GM18520 (cell line): ENCODE data around the gene FUT7.
"Not testable (repeated sequence)": the region's sequence is repeated elsewhere in the genome, so short reads cannot be mapped to it uniquely, and the experiment has no call there.

ENCODE experiments used
- ATAC-seq: cut with Tn5 transposase; IDR thresholded peaks from one replicate; pipeline ENCODE4 v1.9.1; 2021; ENCODE audit not compliant: unreplicated experiment

The FUT7 gene

DNA sequence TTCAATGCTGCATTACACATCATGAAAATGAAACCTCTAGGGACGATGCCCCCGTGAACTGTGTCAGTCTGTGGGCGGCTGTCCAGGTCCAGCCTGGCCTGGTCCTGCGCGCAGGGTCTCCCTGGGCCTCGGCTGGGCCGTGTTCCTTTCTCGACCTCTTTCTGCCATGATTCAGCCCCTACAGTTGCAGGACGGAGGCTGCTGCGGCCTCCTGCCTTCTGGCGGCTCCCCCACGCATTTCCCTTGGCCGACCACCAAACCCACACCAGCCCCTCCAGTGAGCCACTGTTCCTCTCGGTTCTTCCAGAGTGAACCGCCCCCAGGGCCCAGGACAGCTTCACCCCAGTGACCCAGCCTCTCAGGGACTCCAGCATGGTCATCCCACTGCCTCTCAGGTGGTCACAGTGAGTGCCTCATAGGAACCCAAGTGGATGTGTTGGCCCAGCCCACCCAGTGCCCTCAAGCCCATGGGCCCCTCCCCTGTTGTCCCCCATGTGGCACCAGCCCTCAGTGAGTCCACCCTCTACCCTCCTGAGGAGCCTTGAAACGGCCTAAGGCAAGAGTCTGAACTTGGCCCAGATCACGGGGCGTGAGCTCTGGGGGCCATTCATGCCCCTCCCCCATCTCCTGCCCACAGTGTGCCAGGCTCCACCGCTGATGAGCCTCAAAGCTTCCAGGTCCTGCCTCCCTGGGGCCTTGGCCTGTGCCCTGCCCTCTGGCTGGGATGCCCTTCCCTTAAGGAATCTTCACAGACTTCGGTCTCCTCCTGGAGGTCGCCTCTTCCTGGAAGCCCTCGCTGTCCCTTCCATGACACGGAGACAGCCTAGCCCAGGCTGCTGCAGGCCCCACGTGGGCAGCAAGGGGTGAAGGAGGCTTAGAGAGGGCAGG is 25.5 kb downstream of the FUT7 start:
- no peak for ATAC-seq

DNA sequence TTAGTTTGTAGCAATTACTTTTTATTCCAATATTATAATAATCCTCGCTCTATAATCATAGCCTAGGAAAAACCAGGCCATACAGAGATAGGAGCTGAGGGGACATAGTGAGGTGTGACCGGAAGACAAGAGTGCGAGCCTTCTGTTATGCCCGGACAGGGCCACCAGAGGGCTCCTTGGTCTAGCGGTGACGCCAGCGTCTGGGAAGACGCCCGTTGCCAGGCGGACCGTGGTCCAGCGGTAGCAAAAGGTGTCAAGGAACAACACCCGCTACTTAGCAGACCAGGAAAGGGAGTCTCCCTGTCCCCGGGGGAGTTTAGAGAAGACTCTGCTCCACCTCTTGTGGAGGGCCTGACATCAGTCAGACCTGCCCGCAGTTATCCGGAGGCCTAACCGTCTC is 27.6 kb downstream of the FUT7 start:
- not testable (repeated sequence) for ATAC-seq

DNA sequence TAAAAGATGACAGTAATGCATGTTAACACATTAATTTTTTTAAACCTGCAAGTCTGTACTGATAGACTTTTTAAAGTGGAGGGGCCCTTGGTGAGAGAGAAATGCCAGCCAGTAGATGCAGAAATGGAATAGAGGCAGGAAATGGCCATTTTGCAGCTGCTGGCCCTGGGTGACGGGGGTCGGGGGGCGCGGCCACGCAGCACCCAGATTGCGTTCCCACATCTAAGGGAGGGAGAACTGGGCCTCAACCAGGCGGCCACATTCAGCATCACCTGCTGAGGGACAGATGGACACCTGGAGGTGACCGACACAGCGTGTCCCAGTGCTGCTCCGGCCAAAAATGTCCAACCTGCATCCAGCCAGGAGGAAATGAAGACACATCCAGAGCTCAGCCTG is 29.2 kb downstream of the FUT7 start:
- ATAC-seq, result no peak

DNA sequence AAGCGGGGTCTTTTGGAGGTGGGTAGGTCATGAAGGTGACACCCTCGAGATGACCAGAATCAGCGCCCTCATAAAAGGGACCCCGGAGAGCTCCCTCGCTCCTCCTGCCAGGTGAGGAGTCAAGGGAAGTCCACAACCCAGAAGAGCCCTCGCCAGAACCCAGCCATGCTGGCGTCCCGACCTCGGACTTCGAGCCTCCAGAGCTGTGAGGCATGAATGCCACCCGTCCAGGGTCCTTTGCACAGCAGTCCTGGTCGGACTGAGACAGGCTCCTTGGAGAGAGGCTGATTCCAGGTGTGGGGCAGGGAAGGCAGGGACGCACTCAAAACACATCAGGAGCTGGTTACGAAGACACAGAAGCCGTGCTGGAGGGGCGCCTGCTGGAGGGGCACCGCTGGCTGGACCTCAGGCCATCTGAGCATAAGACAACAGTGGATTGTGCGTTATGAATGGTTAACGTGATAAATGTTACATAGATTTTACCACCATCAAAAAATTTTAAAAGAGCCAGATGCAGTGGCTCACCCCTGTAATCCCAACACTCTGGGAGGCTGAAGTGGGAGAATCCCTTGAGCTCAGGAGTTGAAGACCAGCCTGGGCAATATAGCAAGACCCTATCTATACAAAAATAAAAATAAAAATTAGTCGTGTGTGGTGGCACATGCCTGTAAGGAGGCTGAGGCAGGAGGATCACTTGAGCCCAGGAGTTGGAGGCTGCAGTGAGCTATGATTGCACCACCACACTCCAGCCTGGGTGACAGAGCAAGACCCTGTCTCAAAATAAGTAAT is 29.8 kb downstream of the FUT7 start:
- ATAC-seq, result no peak

DNA sequence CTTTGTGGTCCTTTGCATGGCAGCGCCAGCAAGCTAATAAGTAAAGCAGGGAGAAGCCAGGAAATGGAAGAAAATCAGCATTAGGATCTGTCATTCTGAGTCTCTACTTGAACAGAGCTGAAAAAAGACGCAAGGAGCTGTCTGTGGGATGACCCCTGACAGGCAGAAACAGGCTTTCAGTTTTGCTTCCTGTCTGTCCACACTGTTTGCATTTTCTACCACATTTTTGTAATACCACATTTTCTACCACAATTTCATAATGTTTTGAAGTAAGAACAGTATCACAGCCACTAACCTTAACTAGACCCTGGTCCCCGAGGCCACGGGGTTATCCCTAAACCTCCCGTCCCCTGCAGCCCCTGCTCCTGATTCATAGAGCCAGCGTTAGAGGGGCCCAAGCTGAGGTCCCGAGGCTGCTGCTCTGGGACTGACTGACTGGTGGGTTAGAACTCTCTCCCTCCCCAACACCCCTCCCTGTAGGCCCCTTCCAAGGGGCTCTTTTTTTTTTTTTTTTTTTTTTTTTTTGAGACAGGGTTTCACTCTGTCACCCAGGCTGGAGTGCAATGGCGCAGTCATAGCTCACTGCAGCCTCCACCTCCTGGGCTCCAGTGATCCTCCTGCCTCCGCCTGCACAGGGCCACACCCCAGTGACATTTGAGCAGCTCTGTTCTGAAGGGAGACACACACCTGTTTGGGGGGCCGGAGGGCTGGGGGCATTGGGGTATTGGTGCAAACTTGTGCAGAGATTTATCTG is 31.5 kb downstream of the FUT7 start:
- peak; percentile 79 for ATAC-seq

DNA sequence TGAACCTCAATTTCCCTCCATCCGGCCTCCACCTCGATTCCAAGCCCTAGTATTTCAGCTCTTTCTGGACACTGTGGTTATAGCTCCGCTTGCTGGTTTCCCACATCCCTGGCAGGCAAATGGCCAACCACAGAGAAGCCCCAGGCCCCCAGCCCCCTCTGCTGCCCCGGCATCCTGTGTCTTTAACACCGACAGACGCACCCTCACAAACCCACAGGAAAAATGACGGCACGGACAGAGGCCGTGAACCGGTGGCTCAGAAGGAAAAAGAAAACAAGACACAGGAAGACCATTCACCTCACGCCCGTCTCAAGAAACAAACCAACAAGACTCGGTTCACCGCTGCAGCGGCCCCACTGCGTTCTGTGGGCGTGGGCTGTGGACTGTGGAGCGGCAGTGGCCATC is 34.1 kb downstream of the FUT7 start:
- no peak for ATAC-seq

DNA sequence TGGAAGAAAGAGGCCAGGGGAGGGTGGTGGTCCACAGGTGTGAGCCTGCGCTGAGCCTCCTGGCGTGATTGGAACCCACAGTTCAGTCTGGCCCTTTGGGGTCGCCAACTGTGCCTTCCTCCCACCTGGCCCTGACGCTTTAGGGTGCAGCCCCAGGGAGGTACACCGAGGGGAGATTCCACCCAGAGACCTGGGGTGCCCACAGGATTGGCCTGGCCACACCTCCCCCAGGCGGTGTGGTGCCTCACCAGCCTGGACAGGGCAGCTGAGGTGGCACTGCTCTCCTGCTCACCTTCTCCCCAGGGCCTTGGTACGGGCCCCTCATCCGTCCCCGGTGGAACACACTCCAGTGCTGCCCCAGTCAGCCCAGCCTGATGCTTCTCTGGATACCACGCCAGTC is 34.5 kb downstream of the FUT7 start:
- ATAC-seq, result no peak

DNA sequence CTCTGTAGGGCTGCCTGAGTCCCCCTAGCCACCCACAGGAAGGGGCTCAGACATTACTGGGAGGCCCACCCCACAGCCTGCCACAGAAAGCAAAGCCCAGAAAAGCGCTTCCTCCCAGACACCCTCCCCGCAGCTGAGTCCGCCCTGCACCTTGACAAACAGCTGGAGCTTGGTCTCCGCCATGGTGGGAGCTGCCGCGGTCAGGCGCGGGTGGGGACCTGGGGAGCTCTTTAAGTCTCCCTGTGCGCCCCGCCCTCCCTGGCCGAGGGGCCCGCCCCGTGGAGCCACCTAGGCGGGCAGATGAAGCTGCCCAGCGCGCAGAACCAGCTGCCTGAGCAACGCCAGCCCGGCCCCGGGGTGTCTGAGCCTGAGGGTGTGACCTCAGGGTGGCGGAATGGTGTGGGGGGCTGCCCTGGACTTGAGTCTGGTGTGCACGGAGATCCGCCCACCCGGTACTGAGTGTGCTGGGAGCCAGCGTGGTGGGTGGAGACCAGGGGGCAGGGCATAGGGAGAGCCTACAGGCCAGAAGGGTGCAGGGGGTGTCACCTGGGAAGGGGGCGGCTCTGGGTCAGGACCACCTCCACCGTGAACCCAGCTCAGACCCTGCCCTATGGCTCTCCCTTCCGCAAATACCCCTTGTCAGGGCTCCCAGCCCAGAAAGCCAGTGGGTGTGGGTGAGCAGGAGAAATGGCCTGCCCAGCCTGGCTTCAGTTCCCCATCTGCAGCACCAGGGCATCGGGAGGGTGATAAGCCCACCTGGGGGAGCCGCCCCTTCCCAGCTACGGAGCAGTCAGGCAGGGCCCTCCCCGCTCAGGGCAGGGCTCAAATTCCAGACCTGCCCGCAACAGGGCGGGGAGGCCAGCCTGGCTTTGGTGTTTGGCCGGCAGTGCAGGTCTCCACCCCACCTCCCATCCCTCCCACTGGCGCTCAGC is 35.3 kb downstream of the FUT7 start, which contains the start of gene CLIC3:
CLIC3 (minus strand) TSS at position 208 of the 932 bp plus-strand sequence; CDS start at position 183, 25 bp downstream.
- ATAC-seq, result no peak

DNA sequence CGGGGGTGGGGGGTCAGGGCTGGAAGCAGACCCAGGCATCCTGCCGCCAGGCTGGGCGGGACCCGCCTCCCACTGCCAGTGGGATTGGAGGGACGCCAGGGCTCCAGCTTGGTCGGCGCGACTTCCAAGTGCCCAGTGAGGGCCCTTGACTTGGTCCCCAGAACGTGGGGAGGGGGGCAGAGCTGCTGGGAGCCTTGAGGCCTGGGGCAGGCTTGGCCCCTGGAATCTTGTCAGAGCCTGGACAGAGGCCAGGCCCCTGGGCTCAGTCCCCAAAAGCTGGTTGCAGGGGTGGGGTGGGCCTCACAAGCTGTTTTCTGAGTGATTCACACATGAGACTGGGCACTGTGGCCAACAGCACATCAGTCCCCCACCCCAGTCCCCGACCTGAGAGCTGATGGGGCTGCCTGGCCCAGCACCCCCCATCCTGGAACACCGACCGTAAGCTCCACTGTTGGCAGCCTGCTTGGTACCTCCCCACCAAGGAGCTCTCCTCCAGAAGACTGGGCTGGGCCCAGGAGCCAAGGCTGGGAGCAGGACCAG is 36.0 kb downstream of the FUT7 start:
- ATAC-seq, result no peak

DNA sequence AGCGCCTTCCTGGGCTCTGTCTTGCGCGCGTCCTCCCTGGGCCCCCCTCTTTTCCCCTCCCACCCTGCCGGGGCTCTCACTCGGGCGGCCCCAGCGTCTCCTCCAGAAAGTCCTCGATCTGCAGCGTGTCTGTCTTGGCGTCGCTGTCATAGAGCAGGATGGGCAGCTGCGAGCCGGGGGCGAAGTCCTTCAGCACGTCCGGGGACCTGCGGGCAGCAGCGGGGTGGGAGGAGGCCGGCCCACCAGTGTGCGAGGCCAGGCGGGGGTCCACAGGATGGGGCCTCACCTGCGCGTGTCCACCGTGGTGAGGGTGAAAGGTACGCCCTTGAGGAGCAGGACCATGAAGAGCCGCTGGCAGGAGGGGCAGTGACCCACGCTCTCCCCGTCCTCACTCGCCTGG is 36.5 kb downstream of the FUT7 start:
- ATAC-seq, result no peak

DNA sequence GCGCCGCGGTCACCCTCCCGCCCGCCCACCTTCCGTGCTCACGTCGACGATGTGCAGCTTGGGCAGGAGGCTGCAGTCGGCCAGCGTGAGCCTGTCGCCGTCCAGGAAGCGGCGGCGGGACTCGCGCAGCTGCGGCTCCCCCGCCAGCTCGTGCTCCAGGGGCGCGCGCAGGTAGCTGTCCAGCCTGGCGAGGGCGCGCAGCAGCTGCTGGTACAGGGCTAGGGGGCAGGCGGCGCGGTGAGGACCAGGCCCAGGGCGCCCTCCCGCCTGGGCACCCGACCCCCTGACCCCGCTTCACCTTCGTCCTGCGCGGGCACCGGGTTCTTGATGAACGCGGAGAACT is 37.0 kb downstream of the FUT7 start:
- ATAC-seq, result no peak

DNA sequence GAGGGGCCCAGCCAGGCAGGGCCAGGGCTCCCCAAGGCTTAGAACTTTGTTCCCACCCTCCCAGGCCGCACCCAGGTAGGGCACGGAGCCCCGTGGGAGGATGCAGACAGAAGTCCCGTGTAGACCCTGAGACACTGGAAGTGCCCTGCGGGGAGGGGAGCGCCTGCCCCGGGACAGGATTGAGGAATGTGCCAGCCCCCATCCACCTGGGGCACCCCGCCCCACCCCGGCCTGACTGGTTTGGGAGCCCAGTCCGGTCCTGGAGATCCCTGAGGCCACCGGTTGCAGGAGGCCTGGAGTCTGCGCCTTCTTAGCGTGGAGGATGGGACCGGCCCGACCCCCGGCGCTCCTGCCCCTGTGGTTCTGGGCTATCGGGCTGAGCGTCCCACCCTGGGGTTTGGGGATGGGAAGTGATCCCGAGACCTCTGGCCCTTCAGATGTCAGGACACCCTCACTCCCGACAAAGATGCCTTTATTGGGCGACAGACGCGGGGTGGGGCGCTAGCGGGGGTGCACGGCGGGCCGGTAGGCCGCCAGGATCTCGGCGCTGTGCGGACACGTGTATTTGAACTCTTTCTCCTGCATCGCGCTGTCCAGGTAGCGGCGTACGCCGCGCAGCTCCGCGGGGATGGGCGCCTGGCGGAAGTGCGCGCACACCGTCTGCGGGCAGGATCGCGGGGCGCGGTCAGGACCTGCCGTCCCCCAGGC is 37.6 kb downstream of the FUT7 start:
- ATAC-seq, result no peak

DNA sequence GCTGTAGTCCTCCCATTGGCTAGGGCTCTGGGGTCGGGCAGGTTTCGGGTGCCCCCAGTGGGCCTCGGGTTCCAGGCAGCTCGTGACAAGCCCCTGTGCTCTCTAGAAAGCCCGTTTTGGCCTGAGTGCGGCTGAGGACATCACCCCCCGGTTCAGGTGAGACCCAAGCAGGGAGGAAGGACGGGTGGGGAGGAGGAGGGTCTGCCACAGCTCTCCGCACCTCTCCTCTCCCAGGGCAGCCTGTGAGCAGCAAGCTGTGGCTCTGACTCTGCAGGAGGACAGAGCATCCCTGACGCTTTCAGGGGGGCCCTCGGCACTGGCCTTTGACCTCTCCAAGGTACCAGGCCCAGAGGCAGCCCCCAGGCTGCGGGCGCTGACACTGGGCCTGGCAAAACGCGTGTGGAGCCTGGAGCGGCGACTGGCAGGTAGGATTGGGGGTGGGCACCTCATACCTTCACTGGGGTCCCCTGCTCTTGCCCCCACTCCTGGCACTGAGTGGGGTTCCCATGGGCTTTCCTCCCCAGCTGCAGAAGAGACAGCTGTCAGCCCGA is 39.0 kb downstream of the FUT7 start:
- ATAC-seq, result no peak

DNA sequence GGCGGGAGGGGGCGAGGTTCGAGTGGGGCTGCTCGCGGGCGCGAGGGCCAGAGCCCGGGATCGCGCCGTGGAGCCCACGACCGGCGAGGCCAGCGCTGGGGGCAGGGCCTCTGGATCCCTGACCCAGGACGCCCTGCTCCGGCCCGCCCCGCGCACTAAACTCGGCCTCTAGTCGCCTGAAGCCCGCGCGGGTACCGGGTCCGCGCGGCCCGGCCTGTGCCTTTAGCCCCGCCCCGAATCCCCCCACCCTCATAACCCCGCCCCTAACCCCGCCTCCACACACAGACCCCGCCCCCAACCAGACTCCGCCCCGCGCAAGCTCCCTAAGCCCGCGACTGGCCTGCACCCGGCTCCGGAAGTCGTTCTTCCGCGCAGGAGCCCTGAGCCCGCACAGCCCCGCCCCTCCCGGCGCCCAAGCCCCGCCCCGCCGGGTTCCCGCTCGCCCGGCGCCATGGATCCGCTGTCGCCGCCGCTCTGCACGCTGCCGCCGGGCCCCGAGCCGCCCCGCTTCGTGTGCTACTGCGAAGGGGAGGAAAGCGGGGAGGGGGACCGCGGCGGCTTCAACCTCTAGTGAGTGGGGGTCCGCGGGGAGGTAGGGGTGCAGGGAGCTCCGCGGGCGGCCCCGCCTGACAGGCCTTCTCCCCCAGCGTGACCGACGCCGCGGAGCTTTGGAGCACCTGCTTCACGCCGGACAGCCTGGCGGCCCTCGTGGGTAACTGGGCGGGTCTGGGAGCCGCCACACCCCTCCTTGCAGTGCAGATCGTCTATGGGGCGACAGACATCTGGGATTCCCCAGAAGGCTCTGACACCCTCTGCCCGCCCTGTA is 39.7 kb downstream of the FUT7 start, which contains the start of gene PAXX:
PAXX (plus strand) TSS at position 430 of the 826 bp plus-strand sequence; CDS start at position 452, 22 bp downstream.
- peak; percentile 59 for ATAC-seq

DNA sequence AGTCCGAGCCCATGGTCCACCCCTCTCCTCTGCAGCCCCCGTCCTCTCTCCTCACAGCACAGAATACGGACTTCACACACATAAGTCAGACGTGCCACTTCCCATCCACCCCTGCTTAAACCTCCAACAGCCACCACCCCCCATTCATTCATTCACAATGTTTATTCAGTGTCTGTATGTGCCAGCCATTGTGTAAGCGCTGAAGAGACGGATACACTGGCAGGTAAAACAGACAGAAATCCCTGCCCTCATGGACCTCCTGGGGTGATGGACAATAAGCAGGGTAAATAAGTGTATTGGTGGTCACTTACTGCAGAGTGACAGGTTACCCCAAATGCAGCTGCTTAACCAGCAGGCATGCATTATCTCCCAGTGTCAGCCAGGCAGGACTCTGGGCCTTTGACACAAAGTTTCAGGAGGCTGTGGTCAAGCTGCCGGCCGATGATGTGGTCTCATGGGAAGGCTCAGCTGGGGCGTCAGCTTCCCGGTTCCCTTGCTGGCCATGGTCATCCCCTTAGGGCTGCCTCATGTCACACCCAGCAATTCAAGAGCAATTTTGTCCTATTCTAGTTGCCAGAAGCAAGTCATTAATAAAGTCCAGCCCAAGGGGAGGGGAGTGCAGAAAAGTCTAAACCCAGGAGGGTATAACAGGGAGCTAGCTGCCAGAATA is 41.5 kb downstream of the FUT7 start:
- ATAC-seq, result no peak

DNA sequence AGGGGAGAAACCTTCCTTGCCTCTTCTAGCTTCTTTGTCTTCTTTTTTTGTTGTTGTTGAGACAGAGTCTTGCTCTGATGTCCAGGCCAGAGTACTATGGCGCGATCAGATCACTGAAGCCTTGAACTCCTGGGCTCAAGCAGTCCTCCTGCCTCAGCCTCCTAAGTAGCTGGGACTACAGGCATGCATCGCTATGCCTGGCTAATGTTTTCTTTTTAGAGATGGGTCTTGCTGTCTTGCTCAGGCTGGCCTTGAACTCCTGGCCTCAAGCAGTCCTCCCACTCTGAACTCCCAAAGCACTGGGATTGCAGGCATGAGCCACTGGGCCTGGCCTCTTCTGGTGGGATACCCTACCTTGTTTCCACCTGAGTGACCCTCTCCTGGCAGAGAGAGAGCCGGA is 43.0 kb downstream of the FUT7 start:
- ATAC-seq, result no peak

DNA sequence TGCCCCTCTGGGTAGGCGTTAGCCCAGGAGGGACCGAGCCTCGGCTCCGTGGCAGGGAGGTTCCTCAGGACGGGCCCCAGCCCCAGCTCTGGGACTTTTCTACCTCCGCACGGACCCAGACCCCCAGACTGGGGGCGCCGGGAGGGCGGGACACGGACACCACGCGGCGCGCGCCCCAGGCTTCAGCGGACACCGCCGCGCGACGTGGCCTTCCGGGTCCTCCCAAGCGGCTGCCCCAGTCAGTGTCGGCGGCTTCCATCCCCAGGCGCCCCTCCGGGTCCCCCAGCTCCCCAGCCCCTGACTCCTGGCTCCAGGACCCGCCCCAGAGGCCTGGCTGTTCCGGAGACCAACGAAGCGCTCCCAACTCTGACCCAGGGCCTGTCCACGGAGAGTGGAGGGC is 46.0 kb downstream of the FUT7 start:
- ATAC-seq, result no peak
